T-helper 17 cell (primary cell): ENCODE measurements around the gene NPAS3. TPM values are rescaled to one million over a fixed set of nuclear protein-coding genes. Genes with fewer than 3 reads are reported as not detected.

Source experiments
- ATAC-seq: fragments of 150-1000 bp; cut with Tn5 transposase; 2 replicates; pipeline ENCODE4 v1.10.0; 2021; ENCODE audit warnings: mild to moderate bottlenecking, moderate library complexity
- DNase-seq, 3 donors: peaks; one replicate each; pipeline versions ENCODE4 v3.0.0 to v3.0.0-alpha.2; 2020 to 2021
- H3K9me3 ChIP-seq: one replicate; pipeline ENCODE4 v1.7.0; 2013; ENCODE audit warnings: low read length, mild to moderate bottlenecking; ENCODE audit not compliant: control insufficient read depth, poor library complexity, severe bottlenecking
- H3K27ac Mint-ChIP-seq: one replicate; pipeline ENCODE4 v1.8.0; 2022; ENCODE audit warnings: mild to moderate bottlenecking, moderate library complexity, mixed read lengths
- H3K27me3 Mint-ChIP-seq: one replicate; pipeline ENCODE4 v1.8.0; 2022; ENCODE audit warnings: mixed read lengths
- H3K36me3 Mint-ChIP-seq: one replicate; pipeline ENCODE4 v1.8.0; 2022; ENCODE audit warnings: low read depth, mixed read lengths
- H3K4me1 Mint-ChIP-seq: one replicate; pipeline ENCODE4 v1.8.0; 2022; ENCODE audit warnings: mild to moderate bottlenecking, mixed read lengths
- H3K4me3 Mint-ChIP-seq: one replicate; pipeline ENCODE4 v1.8.0; 2022; ENCODE audit warnings: mild to moderate bottlenecking, moderate library complexity, mixed read lengths
- total RNA-seq, 4 donors: library from RNA in 2 of 4; stranded (reverse) in 2 of 4; gene quantifications; one replicate each; pipeline ENCODE4 v1.2.3 and lab custom pipeline; 2022 to 2026

The NPAS3 gene
- total RNA-seq, 2 donors from 2014 or later, result not detected

- H3K27ac Mint-ChIP-seq, result no peak overlapping the region
- ATAC-seq (no peak), DNase-seq (no peak)
- H3K4me1 Mint-ChIP-seq, result peaks cover 6% of the 10 kb centered on the region
- H3K36me3 Mint-ChIP-seq, result no peaks in the 10 kb centered on the region
- no peak overlapping the region for H3K4me3 Mint-ChIP-seq
- peaks cover 11% of the 10 kb centered on the region for H3K27me3 Mint-ChIP-seq
- H3K9me3 ChIP-seq, result no peaks in the 10 kb centered on the region
Measured at GRCh38 chr14:33457617-33458016, 518.9 kb downstream of the NPAS3 start.

DNA sequence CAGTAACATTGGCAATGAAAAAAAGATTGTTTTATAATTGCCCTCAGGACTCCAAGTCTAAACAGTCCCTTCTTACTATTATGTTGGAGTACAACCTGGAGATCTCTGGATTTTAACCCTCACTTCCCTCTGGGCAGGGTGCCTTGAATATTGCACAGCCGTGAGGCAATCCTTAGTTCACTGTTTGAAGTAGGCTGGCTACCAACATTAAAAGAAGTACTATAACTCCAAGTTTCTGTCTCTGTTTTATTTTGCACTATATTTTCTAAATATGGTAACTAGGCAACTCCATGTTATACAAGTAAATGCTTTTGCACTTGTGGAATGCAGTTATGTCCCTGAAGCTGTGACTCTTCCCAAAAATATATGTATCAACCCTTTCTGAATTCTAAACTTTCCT lies 521.5 kb downstream of the NPAS3 start:
- DNase-seq, result no peak
- Mint-ChIP-seq H3K36me3 (no peaks in the 10 kb centered on the region), H3K4me1 (no peaks in the 10 kb centered on the region), H3K27ac (no peak overlapping the region), H3K27me3 (peaks cover 11% of the 10 kb centered on the region), H3K4me3 (no peak overlapping the region)
- ATAC-seq, result no peak
- no peaks in the 10 kb centered on the region for H3K9me3 ChIP-seq

DNA sequence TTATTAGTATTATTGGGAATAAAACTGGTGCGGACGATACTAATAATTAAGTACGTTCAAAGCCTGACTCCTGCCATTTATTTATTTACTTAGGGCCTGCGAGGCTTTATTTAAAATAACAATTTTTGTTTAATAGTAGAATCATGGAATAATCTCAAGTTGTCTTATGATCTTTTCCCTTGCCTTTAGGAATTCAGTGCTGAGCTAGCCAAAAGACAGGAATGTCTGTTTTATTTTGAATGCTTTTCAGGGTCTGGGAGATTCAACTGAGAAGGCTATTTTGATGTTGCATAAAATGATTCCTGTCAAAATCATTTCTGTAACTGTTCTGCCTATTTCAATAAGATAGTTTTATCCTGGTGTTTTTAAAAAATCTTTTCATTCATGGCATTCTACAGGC lies 522.4 kb downstream of the NPAS3 start:
- DNase-seq (no peak), ATAC-seq (no peak)
- Mint-ChIP-seq H3K4me3 (no peak overlapping the region), H3K36me3 (no peaks in the 10 kb centered on the region), H3K27me3 (peaks cover 11% of the 10 kb centered on the region), H3K27ac (no peak overlapping the region), H3K4me1 (no peaks in the 10 kb centered on the region)
- no peaks in the 10 kb centered on the region for H3K9me3 ChIP-seq

- H3K4me1 Mint-ChIP-seq, result no peaks in the 10 kb centered on the region
- DNase-seq, result no peak
Measured at GRCh38 chr14:33463731-33464130, 525.1 kb downstream of the NPAS3 start.

GRCh38 chr14:33464254-33464962 lies 525.7 kb downstream of the NPAS3 start:
- Mint-ChIP-seq H3K27me3 (peaks cover 11% of the 10 kb centered on the region), H3K4me1 (no peaks in the 10 kb centered on the region), H3K27ac (no peak overlapping the region), H3K36me3 (no peaks in the 10 kb centered on the region), H3K4me3 (no peak overlapping the region)
- ATAC-seq (no peak), DNase-seq (no peak)
- H3K9me3 ChIP-seq, result no peaks in the 10 kb centered on the region

More at GRCh38 chr14:33463731-33464130, 525.1 kb downstream of the NPAS3 start:
- peaks cover 11% of the 10 kb centered on the region for H3K27me3 Mint-ChIP-seq
- H3K9me3 ChIP-seq, result no peaks in the 10 kb centered on the region
- H3K4me3 Mint-ChIP-seq, result no peak overlapping the region
- ATAC-seq, result no peak
- H3K36me3 Mint-ChIP-seq, result no peaks in the 10 kb centered on the region
- no peak overlapping the region for H3K27ac Mint-ChIP-seq

DNA sequence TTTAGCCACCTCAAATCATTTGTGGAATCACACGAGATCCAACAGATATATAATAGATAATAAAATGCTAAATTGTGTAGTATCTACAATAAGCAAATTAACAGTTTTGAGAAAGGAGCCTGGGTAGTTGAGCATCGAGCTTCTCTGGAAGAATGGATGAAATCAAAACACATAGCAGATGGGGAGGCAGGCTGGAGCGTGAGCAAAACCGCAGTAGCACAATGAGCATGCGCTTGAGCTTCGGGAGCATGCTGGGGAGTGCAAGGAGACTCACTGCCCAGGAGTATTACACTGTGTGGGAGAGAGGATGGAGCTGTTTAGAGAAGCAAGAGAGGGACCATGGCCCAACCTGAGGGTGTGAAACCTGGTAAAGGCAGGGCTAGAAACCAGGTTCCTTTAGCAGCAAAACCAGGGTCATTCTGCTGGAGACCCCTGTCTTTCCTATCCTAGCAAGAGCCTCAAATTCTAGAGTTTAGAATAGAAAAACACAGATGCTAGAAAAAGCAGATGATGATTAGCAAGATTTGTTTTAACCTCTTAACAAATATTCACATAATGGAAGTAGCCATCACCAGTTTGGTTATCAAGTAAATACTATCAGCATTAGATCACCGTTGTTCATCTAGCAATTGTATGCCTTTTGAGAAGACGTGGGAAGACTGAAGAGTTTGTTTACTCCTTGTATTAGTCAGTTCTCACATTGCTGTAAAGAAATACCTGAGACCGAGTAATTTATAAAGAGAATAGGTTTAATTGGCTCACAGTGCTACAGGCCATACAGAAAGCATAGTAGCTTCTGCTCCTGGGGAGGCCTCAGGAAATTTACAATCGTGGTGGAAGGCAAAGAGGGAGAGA lies 527.4 kb downstream of the NPAS3 start:
- DNase-seq, result no peak
- Mint-ChIP-seq H3K36me3 (no peaks in the 10 kb centered on the region), H3K4me3 (no peak overlapping the region), H3K27me3 (peaks cover 6% of the 10 kb centered on the region), H3K27ac (no peak overlapping the region), H3K4me1 (no peaks in the 10 kb centered on the region)
- no peak for ATAC-seq
- no peaks in the 10 kb centered on the region for H3K9me3 ChIP-seq

DNA sequence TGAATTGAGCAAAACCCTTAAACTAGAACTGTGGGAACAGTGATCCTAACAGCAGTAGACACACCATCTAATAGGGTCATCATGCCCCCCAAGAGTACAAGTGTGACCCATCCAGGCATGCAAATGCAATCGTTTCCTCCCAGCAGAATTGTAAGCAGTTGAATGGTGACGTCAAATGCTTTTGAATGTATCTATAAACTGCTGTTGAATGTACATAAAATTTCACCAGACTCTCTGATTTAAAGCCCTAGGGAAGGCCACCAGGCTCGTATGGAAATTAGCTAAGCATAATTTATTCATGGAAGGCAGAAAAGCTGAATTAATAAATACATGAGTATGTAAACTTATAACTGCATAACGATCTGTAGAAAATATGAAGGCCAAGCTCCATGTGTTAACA lies 529.3 kb downstream of the NPAS3 start:
- DNase-seq (no peak), ATAC-seq (no peak)
- Mint-ChIP-seq H3K27me3 (peaks cover 7% of the 10 kb centered on the region), H3K27ac (no peak overlapping the region), H3K4me3 (no peak overlapping the region), H3K36me3 (peaks cover 4% of the 10 kb centered on the region), H3K4me1 (no peaks in the 10 kb centered on the region)
- H3K9me3 ChIP-seq, result no peaks in the 10 kb centered on the region

DNA sequence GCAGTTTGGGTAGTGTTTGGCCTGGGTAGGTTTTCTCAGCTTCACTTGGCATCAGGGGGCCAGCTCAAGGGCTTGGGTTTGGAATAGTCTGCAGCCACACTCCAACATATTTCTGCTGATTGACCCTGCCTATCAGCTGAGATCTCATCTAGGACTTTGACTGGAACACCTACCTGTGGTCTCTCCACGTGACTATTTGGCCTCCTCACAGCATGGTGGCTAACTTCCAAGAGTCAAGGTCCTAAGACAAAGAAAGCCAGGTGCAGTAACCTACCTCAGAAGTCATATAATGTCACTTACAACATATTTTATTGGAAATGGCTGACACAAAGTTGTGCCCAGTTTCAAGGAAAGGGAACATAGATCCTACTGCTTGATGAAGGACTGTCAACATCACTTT lies 531.2 kb downstream of the NPAS3 start:
- ATAC-seq (no peak), DNase-seq (no peak)
- Mint-ChIP-seq H3K27me3 (peaks cover 12% of the 10 kb centered on the region), H3K27ac (no peak overlapping the region), H3K36me3 (peaks cover 4% of the 10 kb centered on the region), H3K4me1 (no peaks in the 10 kb centered on the region), H3K4me3 (no peak overlapping the region)
- H3K9me3 ChIP-seq, result no peaks in the 10 kb centered on the region

DNA sequence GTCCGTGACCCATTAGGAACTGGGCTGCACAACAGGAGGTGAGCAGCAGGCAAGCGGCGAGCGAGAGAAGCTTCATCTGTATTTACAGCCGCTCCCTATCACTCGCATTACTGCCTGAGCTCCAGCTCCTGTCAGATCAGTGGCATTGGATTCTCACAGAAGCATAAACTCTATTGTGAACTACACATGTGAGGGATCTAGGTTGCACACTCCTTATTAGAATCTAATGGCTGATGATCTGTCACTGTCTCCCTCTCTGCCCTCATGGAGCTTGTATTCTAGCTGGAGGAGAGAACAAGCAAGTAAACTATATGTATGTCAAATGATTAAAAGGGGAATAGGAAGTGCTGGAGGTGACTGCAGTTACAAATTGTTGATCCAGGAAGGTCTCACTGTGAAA lies 533.1 kb downstream of the NPAS3 start:
- Mint-ChIP-seq H3K27me3 (peaks cover 12% of the 10 kb centered on the region), H3K4me1 (no peaks in the 10 kb centered on the region), H3K36me3 (peaks cover 4% of the 10 kb centered on the region), H3K27ac (no peak overlapping the region), H3K4me3 (no peak overlapping the region)
- H3K9me3 ChIP-seq, result no peaks in the 10 kb centered on the region
- ATAC-seq (no peak), DNase-seq (no peak)

DNA sequence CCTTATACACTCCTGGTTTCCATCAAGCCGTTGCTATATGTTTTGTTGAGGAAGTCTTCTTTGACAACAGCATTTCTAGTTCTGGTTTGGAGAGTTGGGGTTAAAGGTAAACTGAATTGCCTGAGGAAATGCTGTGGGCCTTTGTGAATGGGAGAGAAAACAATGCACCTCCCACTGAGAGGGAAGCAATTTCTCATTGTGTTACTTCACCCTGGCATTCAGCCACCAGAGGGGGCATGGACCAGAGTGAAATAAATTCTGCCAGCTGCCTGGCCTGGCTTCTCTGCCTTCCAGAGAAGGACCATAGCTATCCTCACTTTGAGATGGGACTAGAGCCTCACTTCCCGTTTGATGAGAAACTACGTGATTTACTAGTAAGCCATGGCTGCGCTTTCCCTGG lies 536.9 kb downstream of the NPAS3 start:
- H3K4me1 Mint-ChIP-seq, result no peaks in the 10 kb centered on the region
- H3K9me3 ChIP-seq, result no peaks in the 10 kb centered on the region
- ATAC-seq, result no peak
- H3K27ac Mint-ChIP-seq, result no peak overlapping the region
- DNase-seq, result peak in 1 of 3 donors; percentile 5
- no peak overlapping the region for H3K4me3 Mint-ChIP-seq
- peaks cover 38% of the 10 kb centered on the region for H3K27me3 Mint-ChIP-seq
- peaks cover 4% of the 10 kb centered on the region for H3K36me3 Mint-ChIP-seq

- no peak for DNase-seq
- Mint-ChIP-seq H3K36me3 (no peaks in the 10 kb centered on the region), H3K4me1 (no peaks in the 10 kb centered on the region), H3K4me3 (no peak overlapping the region), H3K27ac (no peak overlapping the region), H3K27me3 (peaks cover 44% of the 10 kb centered on the region)
- no peaks in the 10 kb centered on the region for H3K9me3 ChIP-seq
- ATAC-seq, result no peak
Measured at GRCh38 chr14:33477797-33478196, 539.1 kb downstream of the NPAS3 start.

- no peaks in the 10 kb centered on the region for H3K36me3 Mint-ChIP-seq
- H3K4me1 Mint-ChIP-seq, result no peaks in the 10 kb centered on the region
- ATAC-seq (no peak), DNase-seq (no peak)
- no peaks in the 10 kb centered on the region for H3K9me3 ChIP-seq
- H3K27me3 Mint-ChIP-seq, result peaks cover 61% of the 10 kb centered on the region
- H3K4me3 Mint-ChIP-seq, result no peak overlapping the region
- H3K27ac Mint-ChIP-seq, result no peak overlapping the region
Measured at GRCh38 chr14:33480071-33480886, 541.6 kb downstream of the NPAS3 start.

- no peak overlapping the region for H3K27ac Mint-ChIP-seq
- H3K4me1 Mint-ChIP-seq, result no peaks in the 10 kb centered on the region
- no peak for DNase-seq
- H3K36me3 Mint-ChIP-seq, result no peaks in the 10 kb centered on the region
- no peaks in the 10 kb centered on the region for H3K9me3 ChIP-seq
- H3K4me3 Mint-ChIP-seq, result no peak overlapping the region
- peaks cover 66% of the 10 kb centered on the region for H3K27me3 Mint-ChIP-seq
- no peak for ATAC-seq
Measured at GRCh38 chr14:33480887-33481184, 542.2 kb downstream of the NPAS3 start.
